ENCODE measurements around the gene NDUFV1. TPM values are rescaled to one million over a fixed set of nuclear protein-coding genes. Genes with fewer than 3 reads are reported as not detected.

The NDUFV1 gene
- total and polyA plus RNA-seq, 2 of the 4 experiments (the other 2 are of a cell fraction), result 120 to 133 TPM

- ChIA-PET POLR2A (ENCODE audit: unreplicated experiment) (no interaction called here), CTCF (no interaction called here)
- no CpG with 5 or more reads among the region's 3 CpGs for WGBS, 2 experiments (ENCODE audit: extremely low coverage in 2 of 2, insufficient read length in 1 of 2)
- H3K9me1 ChIP-seq (ENCODE audit: insufficient read depth, low read length), result no peaks in the 10 kb centered on the region
- ATAC-seq (ENCODE audit: low read depth) (no peak), DNase-seq (no peak)
- peaks cover 12% of the 10 kb centered on the region for H3K27me3 ChIP-seq (ENCODE audit: control insufficient read depth, insufficient read depth, low read length)
- no peak overlapping the region for H2BK120ac ChIP-seq (ENCODE audit: low read depth, low read length)
- H4K91ac ChIP-seq (ENCODE audit: insufficient read depth, low read depth, low read length), result no peak overlapping the region
- dilution Hi-C loops (cut with HindIII; ENCODE audit: low sequenced_read_pairs, unreplicated experiment) (no loop called here), intact Hi-C loops (cut with micrococcal nuclease) (no loop called here), in situ Hi-C loops (cut with MboI; ENCODE audit: low sequenced_read_pairs) (no loop called here)
- no peak overlapping the region for H2BK5ac ChIP-seq (ENCODE audit: low read depth, low read length, poor library complexity, severe bottlenecking)
- H4K5ac ChIP-seq (ENCODE audit: low read depth, low read length), result no peak overlapping the region
- no peak overlapping the region for H3K4me3 ChIP-seq (ENCODE audit: insufficient read depth, low read depth, low read length)
- no peak overlapping the region for H2AK9ac ChIP-seq (replicated peaks; ENCODE audit: low read depth, low read length, poor library complexity)
- no peak for TF ChIP-seq RAD21 (IDR thresholded peaks at IDR 0.05; ENCODE audit: low read length)
- BruUV-seq (replicated peaks), result no TSS peak
- H3K4me1 ChIP-seq (ENCODE audit: control insufficient read depth, insufficient read depth, low read length), result no peaks in the 10 kb centered on the region
- peaks cover 3% of the 10 kb centered on the region for H3K9me3 ChIP-seq (ENCODE audit: control insufficient read depth, insufficient read depth, low read length)
- no peak overlapping the region for H3K18ac ChIP-seq (ENCODE audit: low read depth, low read length)
- no peak overlapping the region for H2AK5ac ChIP-seq (ENCODE audit: low read depth, low read length)
- no peak overlapping the region for H3K27ac ChIP-seq (ENCODE audit: insufficient read depth, low read length)
- no peak overlapping the region for H3K14ac ChIP-seq (replicated peaks; ENCODE audit: low read depth, low read length)
- H4K20me1 ChIP-seq (ENCODE audit: insufficient read depth, low read length), result no peaks in the 10 kb centered on the region; the same call in 1 of the 2 replicates
- no peak overlapping the region for H3K4ac ChIP-seq (ENCODE audit: low read depth, low read length)
- H2AFZ ChIP-seq (replicated peaks; ENCODE audit: low read length, poor library complexity), result no peak overlapping the region
- no peak overlapping the region for H2BK15ac ChIP-seq (ENCODE audit: low read depth, low read length)
- no peak overlapping the region for H3K23ac ChIP-seq (ENCODE audit: low read depth, low read length)
- H3K79me1 ChIP-seq (ENCODE audit: low read depth in 1 of 2, low read length in 2 of 2), result 0 out of 4 replicates have a peak, but pooled peaks cover 0 to 2% of the 10 kb centered on the region in 2 experiments
- H3K56ac ChIP-seq (ENCODE audit: extremely low read depth, insufficient read depth, low read length), result no peak overlapping the region
- no peaks in the 10 kb centered on the region; the same call in 1 of the 2 replicates for H3K36me3 ChIP-seq (ENCODE audit: control insufficient read depth, insufficient read depth, low read length)
- H3K4me2 ChIP-seq (ENCODE audit: low read depth, low read length), result no peak overlapping the region
- H2BK20ac ChIP-seq (ENCODE audit: low read depth, low read length), result no peak overlapping the region
- no peak overlapping the region for H4K8ac ChIP-seq (ENCODE audit: low read depth in 2 of 2, low read length in 2 of 2)
- no peak overlapping the region for H3K9ac ChIP-seq (ENCODE audit: low read depth, low read length)
Observed at GRCh38 chr11:67593565-67593905, 13.2 kb upstream of the NDUFV1 start.
